Measurements from ENCODE around the gene UNC45A.

Gene UNC45A

GRCh38 chr15:90942354-90943120 lies 7.5 kb downstream of the UNC45A start:
- DNase-seq (ENCODE audit: low read depth): no peak

- no peak for DNase-seq (ENCODE audit: low read depth)
These were observed 10.0 kb downstream of the UNC45A start for GRCh38 chr15:90945091-90945490.

GRCh38 chr15:90946538-90946937 lies 11.5 kb downstream of the UNC45A start:
- DNase-seq (ENCODE audit: low read depth): no peak

- no peak for DNase-seq (ENCODE audit: low read depth)
These were observed 12.0 kb downstream of the UNC45A start for GRCh38 chr15:90946941-90947576.

- DNase-seq (ENCODE audit: low read depth): no peak
These were observed 12.7 kb downstream of the UNC45A start for GRCh38 chr15:90947577-90948357.

GRCh38 chr15:90948506-90948905 lies 13.4 kb downstream of the UNC45A start:
- no peak for DNase-seq (ENCODE audit: low read depth)

- DNase-seq (ENCODE audit: low read depth): no peak
These were observed 15.0 kb downstream of the UNC45A start for GRCh38 chr15:90949979-90950675.

- no peak for DNase-seq (ENCODE audit: low read depth)
These were observed 15.6 kb downstream of the UNC45A start for GRCh38 chr15:90950676-90951075.

GRCh38 chr15:90952901-90953677 lies 18.0 kb downstream of the UNC45A start:
- no peak for DNase-seq (ENCODE audit: low read depth)

GRCh38 chr15:90953947-90954711 lies 19.0 kb downstream of the UNC45A start:
- no peak for DNase-seq (ENCODE audit: low read depth)

- peak; percentile 97 for DNase-seq (ENCODE audit: low read depth)
These were observed 19.9 kb downstream of the UNC45A start, which contains the start of gene RCCD1 for GRCh38 chr15:90954712-90955623. Gene RCCD1 (plus strand): TSS chr15:90954884. CDS start chr15:90956735, 1,851 bp downstream.

GRCh38 chr15:90955624-90956273 lies 20.7 kb downstream of the UNC45A start:
- no peak for DNase-seq (ENCODE audit: low read depth)

- DNase-seq (ENCODE audit: low read depth): no peak
These were observed 21.4 kb downstream of the UNC45A start for GRCh38 chr15:90956274-90957030.

GRCh38 chr15:90957031-90957790 lies 22.1 kb downstream of the UNC45A start:
- DNase-seq (ENCODE audit: low read depth): no peak

GRCh38 chr15:90957791-90958190 lies 22.7 kb downstream of the UNC45A start:
- DNase-seq (ENCODE audit: low read depth): no peak

GRCh38 chr15:90959028-90959595 lies 24.0 kb downstream of the UNC45A start:
- DNase-seq (ENCODE audit: low read depth): no peak

- DNase-seq (ENCODE audit: low read depth): no peak
These were observed 24.8 kb downstream of the UNC45A start for GRCh38 chr15:90959894-90960293.
